HG03159 (cell line): ENCODE data around the gene EGFL7.

Source experiments
- ATAC-seq: cut with Tn5 transposase; IDR thresholded peaks from one replicate; pipeline ENCODE4 v1.9.1; 2021; ENCODE audit warnings: mild to moderate bottlenecking, moderate library complexity; ENCODE audit not compliant: unreplicated experiment

The EGFL7 gene

DNA sequence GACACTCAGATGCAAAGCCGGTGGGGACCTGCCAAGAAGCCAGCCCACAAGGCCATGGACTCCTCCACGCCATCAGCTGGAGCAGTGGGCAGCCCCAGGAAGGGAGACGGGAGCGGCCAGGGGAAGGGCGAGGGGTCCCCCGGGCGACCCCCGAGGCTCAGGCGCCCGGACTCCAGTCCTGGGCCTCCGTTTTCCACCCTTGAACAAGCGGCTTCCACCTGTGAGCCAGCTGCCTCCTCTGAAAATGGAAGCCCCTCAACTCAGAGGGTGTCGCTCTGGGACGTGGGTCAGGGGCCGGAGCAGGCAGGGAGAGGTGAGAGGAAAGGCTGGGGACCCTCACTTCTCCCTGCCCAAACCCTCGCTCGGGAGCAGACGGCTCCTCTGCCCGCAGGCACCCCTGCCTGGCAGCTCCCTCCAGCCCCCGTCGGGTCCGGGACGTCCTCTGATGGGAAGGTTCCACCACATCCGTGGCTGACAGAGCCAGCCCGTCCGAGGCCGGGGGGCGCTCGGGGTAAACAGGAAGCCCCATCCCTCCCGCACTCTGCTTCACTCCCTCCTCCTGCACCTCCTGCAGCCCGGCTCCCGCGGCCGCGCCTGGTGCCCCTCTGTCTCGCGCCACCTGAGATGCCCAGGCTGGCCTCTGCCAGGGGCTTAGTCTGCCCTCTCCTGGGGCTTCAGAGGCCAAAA, 3.7 kb upstream of the EGFL7 start:
- ATAC-seq = no peak

DNA sequence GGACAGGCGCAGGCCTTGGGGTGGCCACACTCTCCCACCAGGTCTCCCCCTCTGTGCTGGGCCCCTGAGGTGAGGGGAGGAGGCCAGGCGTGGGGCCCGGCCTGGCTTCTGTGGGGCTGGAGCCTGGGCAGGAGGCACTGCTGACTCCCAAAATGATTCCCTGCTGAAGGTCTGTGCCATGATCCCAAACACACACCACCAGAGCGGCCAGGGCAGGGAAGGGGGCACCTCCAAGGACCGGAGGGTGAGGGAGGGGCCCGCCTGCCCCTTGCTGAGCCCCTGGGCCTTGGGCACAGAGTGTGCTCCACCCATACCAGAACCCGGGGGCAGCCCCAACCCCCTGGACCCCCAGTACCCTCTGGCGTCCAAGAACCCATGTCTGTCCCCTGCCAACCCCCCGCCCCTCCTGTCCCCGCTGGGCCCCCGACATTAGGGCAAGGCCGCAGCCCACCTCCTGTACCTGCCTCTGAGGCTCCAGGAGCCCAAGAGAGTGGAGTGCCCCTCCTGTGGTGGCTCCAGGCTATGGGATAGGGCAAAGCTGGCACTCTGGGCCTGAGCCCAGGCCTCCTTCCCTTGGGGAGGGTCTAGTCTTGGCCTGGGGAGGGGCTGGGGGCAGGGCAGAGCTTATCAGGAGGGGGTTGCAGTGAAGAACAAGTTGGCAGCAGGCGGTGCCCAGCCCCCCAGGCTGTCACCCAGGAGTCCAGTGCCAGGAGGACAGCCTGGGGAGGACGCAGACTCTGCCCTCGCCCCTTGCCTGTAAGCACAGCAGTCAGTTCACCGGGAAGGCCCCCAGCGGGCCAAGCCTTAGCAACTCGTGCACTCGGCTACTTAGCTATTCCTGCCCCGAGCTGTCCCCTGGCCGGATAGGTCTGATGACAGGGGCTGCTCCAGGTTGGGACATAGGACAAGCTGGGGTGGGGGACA, 2.6 kb upstream of the EGFL7 start:
- no peak for ATAC-seq

DNA sequence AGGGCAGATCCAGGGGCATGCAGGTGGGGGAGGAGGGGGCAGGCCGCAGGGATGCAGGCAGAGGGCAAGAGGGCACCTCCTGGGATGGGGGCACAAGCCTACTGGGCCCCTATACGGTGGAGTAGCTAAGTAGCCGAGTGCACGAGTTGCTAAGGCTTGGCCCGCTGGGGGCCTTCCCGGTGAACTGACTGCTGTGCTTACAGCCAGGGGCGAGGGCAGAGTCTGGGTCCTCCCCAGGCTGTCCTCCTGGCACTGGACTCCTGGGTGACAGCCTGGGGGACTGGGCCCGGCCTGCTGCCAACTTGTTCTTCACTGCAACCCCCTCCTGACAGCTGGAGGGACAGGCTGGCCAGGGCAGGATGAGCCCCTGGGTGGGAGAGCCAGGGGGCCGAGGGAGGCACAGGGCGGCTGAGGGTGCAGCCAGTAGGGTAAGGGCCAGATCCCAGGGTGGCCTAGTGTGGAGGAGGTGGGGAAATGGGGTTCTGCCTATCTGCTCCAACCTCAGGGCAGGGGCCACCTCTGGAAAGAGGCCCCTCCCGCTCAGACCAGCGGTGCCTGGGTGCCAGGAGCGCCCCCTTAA, 1.7 kb upstream of the EGFL7 start:
- ATAC-seq = no peak

DNA sequence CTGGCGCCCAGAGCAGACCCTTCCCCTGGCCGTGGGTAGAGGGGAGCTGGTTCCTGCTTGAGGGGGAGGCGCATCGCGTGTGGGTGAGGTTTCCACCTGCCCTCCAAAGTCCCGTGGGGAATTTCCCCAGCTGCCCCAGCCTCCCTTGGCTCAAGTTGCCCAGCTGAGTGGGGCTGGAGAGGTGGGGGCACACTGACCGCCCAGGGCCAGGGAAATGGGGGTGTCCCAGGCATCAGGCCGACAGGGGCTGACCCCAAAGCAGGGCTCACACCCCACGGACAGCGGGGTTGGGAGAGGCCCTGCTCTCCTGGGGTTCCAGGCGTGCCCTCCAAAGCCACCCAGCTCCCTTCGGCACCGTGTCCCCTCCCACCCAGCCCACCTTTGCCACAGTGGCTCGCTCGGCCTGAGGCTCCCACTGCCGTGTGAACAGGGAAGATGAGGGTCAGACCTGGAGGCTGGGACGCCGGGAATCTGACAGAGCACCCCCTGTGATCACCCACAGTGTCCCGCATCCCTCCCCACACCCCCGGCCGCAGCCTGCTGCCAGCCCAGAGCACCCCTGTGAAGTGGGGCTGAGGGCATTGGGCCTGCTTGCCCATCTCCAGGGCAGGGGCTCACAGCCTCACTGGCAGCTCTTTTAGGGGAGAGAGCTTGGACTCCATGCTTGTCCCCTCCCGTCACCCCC, 933 bp upstream of the EGFL7 start:
- no peak for ATAC-seq

DNA sequence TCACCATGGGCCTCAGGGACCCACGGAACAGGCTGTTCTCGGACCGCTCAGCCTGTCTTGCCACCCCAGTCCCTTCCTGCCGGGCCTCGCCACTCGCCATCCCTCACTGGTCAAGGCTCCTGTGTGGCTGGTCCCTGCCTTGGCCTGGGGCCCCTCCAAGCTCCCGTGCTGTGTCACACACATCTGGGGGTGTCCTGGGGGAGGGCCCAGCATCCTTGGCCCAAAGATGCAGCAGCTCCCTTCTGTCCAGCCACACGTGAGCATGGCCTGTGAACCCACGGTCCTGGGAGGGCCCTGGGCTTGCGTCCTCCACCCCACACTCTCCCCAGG, 425 bp upstream of the EGFL7 start:
- ATAC-seq = no peak

DNA sequence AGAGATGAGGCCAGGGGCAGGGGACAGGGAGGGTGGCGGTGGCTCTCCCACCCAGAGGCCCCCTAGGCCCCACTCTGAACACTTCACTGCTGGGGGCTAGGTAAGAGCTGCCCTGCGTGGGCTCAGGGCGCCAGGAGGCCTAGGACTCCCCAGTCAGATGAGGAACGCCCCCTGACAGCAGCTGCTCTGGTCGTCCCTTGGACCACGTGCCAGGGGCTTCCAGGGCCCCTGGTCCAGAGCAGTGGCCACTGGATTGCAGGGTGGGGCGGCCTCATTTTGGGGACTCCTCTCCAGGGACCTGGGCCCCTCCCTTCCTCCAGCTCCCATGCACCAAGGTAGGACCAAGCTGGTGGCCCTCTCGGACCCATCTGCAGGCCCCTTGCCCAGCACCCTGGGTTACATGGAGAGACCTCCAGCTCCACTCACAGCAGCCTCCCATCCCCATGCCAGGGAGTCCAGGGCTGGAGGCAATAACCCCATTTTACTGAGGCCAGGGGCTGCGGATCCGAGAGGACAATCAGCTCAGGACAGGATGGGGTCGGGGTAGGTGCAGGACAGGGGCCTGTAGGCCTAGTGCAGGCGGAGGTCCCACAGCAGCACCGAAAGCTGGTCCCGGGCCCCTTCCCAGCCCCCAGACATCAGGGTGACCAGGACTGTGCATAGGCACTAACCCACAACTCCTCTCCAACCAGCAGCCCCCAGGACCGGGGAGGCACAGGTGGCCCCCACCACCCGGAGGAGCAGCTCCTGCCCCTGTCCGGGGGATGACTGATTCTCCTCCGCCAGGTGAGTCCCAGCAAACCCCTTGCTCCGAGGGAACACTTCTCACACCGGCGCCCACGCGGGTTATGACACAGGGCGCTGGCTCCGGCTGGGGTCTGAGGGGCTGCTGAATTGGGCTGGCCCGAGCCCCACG, 1.5 kb downstream of the EGFL7 start:
- no peak for ATAC-seq

DNA sequence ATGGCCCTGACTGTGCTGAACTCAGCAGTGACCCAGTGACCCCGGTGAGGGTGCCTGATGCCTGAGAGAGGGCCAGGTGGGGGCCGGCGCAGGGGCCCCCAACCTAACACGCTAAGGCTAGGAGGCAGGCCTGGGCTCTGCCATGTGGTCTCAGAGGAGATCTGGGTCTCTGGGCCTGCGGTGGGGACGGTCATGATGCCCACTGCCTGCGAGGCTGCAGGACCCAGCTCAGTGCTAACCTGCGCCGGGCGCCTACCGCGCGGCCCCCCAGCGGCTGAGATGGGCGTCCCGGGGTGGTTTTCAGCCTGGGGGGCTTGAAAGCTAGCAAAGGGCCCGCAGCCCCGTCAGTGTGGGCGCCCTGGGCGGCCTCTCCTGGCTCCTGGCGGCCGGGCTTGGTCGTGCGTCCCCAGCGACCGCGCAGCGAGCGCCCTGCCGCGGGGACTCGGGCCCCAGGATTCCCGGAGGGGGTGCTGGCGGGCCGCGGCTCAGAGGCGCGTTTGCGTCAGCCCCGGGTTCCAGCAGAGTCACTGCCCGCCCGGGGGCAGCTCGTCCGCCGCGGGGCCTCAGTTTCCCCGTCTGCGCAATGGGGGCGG, 2.5 kb downstream of the EGFL7 start:
- no peak for ATAC-seq

DNA sequence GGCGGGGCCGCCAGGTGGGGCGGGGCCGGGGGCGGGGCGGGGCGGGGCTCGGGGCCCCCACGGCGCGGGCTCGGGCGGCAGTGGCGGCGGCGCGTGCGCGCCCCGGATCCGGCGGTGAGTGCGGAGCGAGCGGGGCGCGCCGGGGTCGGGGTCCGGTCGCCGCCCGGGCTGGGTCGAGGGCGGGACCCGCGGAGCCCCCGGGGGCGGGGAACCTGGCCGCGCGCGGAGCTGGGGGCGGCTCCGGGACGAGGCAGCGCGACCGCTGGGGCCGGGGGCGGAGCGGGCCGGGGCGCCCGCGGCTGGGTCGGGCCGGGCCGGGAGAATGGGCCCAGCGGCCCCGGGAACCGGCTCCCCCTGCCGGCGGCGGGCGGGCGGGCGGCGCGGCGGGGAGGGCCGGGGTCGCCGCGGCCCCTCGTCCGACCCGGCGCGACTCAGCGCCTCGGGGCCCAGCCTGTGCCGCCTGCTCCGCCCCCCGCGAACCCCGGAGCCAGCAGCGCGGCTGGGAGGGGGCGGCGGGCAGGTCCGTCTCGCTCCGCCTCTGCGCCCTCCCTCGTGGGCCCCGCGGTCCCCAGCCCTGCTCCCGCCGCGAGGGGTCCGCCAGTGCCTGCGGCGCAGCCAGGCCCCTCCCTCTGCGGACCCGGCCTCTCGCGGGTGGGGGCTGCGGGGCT, 3.1 kb downstream of the EGFL7 start:
- ATAC-seq = no peak

DNA sequence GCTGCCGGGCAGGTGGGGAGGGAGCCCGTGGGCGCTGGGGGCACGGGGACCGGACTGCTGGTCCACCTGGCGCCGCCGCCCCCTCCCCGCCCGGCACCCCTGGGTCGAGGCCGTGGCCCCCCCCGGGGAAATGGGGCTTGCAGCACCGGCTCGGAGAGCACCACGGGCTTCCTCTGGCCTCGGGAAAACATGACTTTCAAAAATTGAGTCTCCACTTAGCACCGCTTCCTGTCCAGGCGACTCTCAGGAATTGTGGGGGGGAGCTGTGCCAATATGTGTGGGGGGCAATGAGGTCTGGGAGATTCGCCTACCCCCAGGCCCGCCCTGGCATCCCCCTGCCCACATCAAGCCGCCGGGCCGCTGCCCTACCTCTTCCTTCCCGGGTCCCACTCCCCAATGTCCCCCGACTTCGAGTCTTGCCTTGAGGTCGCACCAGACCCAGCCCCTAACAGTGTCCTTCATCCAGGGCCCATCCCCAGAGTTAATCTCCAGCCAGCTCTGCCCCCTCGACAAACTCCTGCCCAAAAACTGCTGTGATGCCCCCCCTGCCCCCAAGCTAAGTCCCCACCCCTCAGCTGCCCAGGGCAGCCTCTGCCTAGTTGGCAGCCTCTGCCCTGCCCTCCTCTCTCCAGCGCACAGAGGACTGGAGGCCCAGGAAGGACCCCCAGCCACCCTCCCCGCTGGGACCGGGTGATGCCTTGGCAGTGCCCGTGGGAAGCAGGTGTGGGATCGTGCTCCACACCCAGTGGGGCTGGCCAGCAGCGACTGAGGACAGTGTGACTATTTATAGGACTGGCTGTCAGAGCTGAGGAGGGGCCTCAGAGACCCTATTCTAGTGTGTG, 3.9 kb downstream of the EGFL7 start:
- ATAC-seq = no peak

DNA sequence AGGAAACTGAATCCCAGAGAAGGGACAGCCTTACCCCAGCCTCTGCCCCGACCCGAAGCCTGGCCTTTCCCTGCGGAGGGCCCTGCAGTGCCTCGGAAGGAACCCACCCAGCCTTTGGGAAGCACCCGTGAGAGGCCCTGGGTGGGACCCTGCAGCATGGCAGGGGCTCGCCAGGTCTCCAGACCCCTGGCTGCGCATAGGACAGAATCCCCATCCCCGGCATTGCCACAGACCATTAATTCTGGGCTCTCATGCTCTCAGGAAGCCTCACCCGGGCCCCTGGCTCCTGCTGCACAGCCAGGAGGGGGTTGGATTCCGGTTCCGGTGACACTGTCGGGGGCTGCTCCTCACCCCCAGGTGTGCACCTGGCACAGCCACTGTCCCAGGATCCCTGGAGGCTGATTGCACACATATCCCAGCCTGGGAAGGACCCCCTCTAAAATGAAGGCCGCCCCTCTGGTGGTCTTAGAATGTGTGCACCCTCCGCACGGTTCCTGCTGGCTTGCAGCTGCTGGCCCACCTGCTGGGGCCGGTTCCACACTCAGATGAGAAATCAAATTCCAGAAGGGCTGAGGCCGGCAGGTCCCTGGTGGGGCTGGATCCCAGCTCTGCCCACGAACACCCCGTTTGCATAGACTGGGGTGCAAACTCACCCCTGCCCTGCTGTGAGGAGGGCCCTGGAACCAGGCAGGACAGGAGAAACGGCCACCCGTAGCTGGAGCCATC, 4.7 kb downstream of the EGFL7 start:
- no peak for ATAC-seq

DNA sequence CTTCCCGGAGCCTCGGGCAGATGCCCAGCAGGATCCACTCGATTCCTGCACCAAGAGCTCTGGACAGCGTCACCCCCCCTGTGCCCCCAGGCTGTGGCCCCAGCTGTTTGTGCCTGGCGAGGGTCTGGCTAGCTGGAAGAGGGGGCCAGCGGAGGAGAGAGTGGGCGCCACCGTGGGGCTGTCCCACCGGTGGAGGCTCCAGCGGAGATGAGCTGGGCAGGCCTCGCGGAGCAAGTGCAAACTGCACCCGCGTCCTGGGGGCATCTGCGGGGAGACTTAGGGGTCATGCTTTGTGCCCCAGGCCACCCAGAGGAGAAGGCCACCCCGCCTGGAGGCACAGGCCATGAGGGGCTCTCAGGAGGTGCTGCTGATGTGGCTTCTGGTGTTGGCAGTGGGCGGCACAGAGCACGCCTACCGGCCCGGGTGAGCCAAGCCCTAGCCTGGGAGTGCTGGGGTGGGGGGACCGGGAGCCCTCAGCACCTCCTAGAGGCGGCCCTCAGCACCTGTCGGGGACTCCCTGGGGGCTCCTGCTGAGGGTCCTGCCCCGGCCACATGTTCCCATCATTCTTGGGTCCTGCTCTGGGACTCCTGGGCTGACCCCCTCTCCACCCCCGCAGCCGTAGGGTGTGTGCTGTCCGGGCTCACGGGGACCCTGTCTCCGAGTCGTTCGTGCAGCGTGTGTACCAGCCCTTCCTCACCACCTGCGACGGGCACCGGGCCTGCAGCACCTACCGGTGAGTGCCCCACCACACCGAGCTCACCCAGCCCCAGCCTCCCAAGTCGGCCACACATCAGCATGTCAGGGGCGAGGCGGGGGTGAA, 5.4 kb downstream of the EGFL7 start:
- no peak for ATAC-seq

DNA sequence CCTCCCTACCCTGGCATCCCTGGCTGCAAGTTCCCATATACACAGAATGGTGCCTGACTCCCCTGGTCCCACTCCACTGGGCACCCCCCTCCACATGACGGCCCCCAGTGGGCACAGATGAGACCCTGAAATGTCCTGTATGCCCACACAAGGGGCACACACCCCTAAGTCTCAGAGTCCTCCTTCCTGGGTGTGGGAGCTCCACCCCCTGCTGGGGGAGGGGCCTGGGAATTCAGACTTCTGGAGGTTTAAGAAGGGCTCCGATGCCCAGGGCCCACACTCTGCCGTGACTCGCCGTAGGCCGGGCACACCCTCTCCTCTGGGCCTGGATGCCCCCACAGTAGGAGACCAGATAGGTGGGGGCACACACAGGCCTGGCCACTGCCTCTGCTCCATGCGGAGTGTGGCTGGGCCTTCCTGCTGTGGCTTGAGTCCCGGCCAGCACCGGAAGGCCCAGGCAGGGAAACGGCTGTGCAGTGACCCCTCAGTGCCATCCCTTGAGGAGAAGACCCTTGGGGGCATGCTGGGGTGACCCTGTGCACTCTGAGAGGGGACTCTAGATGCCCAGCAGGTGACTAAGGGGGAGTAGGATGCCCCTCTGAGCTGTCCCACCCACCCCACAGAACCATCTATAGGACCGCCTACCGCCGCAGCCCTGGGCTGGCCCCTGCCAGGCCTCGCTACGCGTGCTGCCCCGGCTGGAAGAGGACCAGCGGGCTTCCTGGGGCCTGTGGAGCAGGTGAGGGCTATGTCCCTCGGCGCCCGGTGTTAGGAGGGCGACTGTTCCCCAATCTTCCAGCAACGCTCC, 6.5 kb downstream of the EGFL7 start:
- no peak for ATAC-seq

DNA sequence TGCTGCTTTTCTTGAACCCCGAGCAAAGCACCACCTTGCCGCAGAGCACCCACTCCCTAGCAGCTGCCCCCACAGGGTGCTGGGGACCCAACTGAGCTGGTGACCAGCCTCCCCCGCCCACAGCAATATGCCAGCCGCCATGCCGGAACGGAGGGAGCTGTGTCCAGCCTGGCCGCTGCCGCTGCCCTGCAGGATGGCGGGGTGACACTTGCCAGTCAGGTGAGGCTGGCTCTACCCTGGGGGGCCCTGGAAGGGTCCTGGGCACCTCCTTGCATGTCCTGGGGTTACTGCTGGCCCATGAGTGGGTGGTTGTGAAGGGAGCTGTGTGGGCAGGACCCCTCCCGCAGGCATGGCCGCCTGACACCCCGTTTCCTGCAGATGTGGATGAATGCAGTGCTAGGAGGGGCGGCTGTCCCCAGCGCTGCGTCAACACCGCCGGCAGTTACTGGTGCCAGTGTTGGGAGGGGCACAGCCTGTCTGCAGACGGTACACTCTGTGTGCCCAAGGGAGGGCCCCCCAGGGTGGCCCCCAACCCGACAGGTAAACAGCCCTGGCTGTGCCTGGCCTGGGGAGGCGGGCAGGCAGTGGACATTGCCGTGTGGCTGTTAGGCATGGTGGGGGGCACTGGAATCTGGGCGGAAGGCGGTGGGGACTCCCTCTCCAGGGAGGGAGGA, 7.2 kb downstream of the EGFL7 start:
- no peak for ATAC-seq

DNA sequence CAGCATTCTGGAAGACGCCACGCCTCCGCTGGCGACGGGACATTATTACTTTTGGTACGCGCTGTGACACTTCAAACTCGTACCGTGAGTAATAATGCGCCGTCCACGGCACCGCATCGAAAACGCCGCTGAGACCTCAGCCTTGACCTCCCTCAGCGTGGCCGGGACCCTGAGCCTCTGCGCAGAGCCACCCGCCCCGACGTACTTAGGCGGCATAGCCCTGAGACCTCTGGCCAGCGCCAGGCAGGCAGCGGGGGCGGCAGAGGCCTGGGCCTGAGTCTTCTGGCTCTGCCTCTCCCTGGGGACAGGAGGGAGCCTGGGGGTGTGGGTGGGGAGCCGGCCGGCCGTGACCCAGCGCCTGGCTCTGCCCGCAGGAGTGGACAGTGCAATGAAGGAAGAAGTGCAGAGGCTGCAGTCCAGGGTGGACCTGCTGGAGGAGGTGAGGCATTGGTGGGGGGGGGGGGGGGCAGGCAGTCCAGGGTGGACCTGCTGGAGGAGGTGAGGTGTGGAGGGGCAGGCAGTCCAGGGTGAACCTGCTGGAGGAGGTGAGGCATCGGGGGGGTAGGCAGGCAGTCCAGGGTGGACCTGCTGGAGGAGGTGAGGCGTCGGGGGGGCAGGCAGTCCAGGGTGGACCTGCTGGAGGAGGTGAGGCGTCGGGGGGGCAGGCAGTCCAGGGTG, 8.0 kb downstream of the EGFL7 start:
- ATAC-seq = no peak

DNA sequence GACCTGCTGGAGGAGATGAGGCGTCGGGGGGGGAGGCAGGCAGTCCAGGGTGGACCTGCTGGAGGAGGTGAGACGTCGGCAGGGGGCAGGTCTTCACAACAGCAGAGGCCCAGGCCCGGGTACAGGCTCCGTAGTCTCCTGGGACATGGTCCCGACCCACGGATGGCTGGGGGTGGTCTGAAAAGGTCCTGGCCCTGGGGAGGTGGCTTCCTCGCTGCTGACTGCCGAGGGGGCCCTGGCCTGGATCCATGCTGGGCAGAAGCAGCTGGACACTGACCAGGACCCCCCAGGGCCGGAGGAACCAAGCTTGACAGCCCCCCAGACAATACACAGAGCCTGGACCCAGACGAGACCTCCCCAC, 8.5 kb downstream of the EGFL7 start:
- no peak for ATAC-seq
